ENCODE measurements around the gene P2RY2. TPM values are rescaled to one million over a fixed set of nuclear protein-coding genes. Genes with fewer than 3 reads are reported as not detected.

P2RY2 gene
- total RNA-seq, 1 donor from 2014 or later, result 0.45 TPM

DNA sequence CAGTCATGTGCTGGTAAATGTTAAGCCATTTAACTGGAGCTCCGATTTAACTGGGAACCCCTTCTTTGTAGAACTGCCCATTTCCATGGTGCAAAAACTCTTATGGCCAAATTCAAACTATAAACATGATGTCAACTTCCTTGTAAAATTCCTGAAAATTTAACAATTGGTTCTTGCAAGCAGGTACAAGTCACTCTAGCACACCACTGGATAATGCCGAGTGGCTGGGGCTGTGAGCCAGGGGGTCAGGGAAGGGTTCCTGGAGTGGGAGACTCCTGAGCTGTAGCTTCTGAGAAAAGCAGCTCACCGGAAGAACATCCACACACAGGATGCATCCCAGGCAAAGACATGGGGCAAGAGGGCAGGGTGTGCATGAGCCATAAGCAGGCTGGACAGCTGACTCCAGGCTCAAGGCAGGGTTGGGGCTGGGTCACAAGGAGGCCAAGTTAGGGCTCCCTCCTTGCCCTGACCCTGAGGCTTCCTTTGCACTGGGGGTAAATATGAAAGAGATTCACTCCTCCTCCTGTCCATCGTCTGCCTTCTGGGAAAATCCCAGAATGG is 18.2 kb downstream of the P2RY2 start:
- no peaks in the 10 kb centered on the region for H3K36me3 ChIP-seq
- H3K4me3 ChIP-seq, result no peak overlapping the region
- no peaks in the 10 kb centered on the region for H3K79me2 ChIP-seq (ENCODE audit: low read depth)
- Mint-ChIP-seq H3K36me3 (no peaks in the 10 kb centered on the region), H3K27ac (no peak overlapping the region), H3K4me1 (peaks cover 6% of the 10 kb centered on the region), H3K4me3 (no peak overlapping the region), H3K27me3 (ENCODE audit: insufficient read depth, low read depth) (peaks cover 8% of the 10 kb centered on the region), H3K9me3 (no peaks in the 10 kb centered on the region)
- no peak overlapping the region for H2AFZ ChIP-seq (replicated peaks)
- no peak overlapping the region for H3K4me2 ChIP-seq
- H3K27ac ChIP-seq, result no peak overlapping the region
- H3F3A ChIP-seq (ENCODE audit: low read depth), result no peaks in the 10 kb centered on the region
- H3K9ac ChIP-seq, result no peak overlapping the region
- H3K27me3 ChIP-seq, result no peaks in the 10 kb centered on the region
- DNase-seq (ENCODE audit: low spot score), result no peak
- no peaks in the 10 kb centered on the region for H3K9me3 ChIP-seq (ENCODE audit: low read depth)
- H3K4me1 ChIP-seq, result no peaks in the 10 kb centered on the region
- no peaks in the 10 kb centered on the region for H4K20me1 ChIP-seq (ENCODE audit: low read depth)
- TF ChIP-seq EZH2phosphoT487 (IDR thresholded peaks at IDR 0.05), result no peak

DNA sequence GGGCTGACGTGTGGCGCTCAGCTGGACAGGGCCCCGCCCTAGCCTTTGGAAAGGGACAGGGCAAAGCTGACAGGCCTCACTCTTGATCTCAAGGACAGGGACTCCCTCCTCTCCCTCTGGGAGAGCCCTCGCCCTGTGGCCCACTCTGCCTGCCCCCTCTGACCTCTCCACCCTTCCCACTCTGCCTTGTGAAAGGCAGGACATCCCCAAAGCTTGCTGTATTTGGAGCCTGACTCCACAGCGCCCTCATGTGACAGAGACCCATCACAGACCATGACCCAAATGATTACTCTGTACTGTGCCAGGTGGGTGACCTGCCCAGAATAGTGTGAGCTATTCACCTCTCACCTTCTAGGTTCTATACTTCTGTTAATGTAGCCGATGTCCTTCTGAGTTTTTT is 18.8 kb downstream of the P2RY2 start:
- no peaks in the 10 kb centered on the region for H3K36me3 Mint-ChIP-seq
- no peaks in the 10 kb centered on the region for H3K9me3 ChIP-seq (ENCODE audit: low read depth)
- no peaks in the 10 kb centered on the region for H3K27me3 ChIP-seq
- no peaks in the 10 kb centered on the region for H3F3A ChIP-seq (ENCODE audit: low read depth)
- H3K27ac Mint-ChIP-seq, result peak overlapping the region; percentile 74
- DNase-seq (ENCODE audit: low spot score), result peak; percentile 70
- H3K4me2 ChIP-seq, result no peak overlapping the region
- H3K9ac ChIP-seq, result no peak overlapping the region
- no peak overlapping the region for H3K4me3 ChIP-seq
- H3K36me3 ChIP-seq, result no peaks in the 10 kb centered on the region
- H3K4me1 Mint-ChIP-seq, result peaks cover 7% of the 10 kb centered on the region
- no peaks in the 10 kb centered on the region for H4K20me1 ChIP-seq (ENCODE audit: low read depth)
- no peaks in the 10 kb centered on the region for H3K4me1 ChIP-seq
- no peak overlapping the region for H2AFZ ChIP-seq (replicated peaks)
- TF ChIP-seq EZH2 (IDR thresholded peaks at IDR 0.05) (no peak), EZH2phosphoT487 (IDR thresholded peaks at IDR 0.05) (no peak)
- TF ChIP-seq, protein P1, sequence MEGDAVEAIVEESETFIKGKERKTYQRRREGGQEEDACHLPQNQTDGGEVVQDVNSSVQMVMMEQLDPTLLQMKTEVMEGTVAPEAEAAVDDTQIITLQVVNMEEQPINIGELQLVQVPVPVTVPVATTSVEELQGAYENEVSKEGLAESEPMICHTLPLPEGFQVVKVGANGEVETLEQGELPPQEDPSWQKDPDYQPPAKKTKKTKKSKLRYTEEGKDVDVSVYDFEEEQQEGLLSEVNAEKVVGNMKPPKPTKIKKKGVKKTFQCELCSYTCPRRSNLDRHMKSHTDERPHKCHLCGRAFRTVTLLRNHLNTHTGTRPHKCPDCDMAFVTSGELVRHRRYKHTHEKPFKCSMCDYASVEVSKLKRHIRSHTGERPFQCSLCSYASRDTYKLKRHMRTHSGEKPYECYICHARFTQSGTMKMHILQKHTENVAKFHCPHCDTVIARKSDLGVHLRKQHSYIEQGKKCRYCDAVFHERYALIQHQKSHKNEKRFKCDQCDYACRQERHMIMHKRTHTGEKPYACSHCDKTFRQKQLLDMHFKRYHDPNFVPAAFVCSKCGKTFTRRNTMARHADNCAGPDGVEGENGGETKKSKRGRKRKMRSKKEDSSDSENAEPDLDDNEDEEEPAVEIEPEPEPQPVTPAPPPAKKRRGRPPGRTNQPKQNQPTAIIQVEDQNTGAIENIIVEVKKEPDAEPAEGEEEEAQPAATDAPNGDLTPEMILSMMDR (IDR thresholded peaks at IDR 0.05), result peak; percentile 82
- no peaks in the 10 kb centered on the region for H3K79me2 ChIP-seq (ENCODE audit: low read depth)
- H3K27ac ChIP-seq, result no peak overlapping the region
- no peaks in the 10 kb centered on the region for H3K9me3 Mint-ChIP-seq
- peaks cover 8% of the 10 kb centered on the region for H3K27me3 Mint-ChIP-seq (ENCODE audit: insufficient read depth, low read depth)
- H3K4me3 Mint-ChIP-seq, result no peak overlapping the region

DNA sequence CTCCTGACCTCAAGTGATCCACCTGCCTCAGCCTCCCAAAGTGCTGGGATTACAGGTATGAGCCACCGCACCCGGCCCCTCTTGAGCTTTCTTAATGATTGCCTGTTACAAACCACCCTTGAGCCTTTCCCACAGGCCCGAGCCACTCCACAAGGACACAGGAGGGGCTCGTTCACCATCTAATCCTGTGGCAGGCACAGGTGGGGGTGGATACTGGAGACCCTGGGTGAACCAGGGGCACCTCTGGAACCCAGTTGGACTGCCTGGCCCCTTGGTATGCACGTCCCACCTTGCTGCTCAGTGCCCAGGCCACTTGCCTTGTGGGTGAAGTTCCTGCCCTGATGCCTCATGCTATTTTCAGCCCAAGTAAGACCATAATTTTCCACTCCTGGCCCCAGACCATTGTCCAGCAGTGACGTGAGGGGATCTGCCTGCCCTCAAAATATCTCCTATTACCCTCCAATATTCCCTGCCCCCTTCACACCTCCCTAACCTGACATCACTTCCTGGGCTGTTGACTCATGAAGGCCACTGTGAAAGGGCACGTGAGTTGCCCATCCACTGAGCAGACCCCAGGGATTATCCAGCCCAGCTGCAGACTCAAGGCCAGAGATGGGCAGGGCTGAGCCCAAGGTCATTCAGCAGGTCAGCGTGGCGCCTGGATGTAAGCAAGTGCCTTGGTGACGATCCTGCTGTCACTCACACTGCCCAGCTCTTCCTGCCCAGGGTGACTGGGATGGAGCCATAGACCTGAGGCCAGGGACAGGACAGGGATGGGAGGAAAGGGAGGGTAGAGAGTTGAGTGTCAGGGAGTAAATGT is 19.6 kb downstream of the P2RY2 start:
- no peaks in the 10 kb centered on the region for H4K20me1 ChIP-seq (ENCODE audit: low read depth)
- H3K36me3 Mint-ChIP-seq, result no peaks in the 10 kb centered on the region
- H3K4me1 ChIP-seq, result no peaks in the 10 kb centered on the region
- H3K27me3 ChIP-seq, result no peaks in the 10 kb centered on the region
- H3K27me3 Mint-ChIP-seq (ENCODE audit: insufficient read depth, low read depth), result peaks cover 8% of the 10 kb centered on the region
- H3K27ac ChIP-seq, result no peak overlapping the region
- no peaks in the 10 kb centered on the region for H3F3A ChIP-seq (ENCODE audit: low read depth)
- H3K27ac Mint-ChIP-seq, result no peak overlapping the region
- H2AFZ ChIP-seq (replicated peaks), result no peak overlapping the region
- H3K9me3 Mint-ChIP-seq, result no peaks in the 10 kb centered on the region
- no peak overlapping the region for H3K9ac ChIP-seq
- H3K4me1 Mint-ChIP-seq, result peaks cover 12% of the 10 kb centered on the region
- no peak for DNase-seq (ENCODE audit: low spot score)
- no peak overlapping the region for H3K4me3 Mint-ChIP-seq
- TF ChIP-seq EZH2 (IDR thresholded peaks at IDR 0.05) (no peak), EZH2phosphoT487 (IDR thresholded peaks at IDR 0.05) (no peak)
- TF ChIP-seq, protein P1 (IDR thresholded peaks at IDR 0.05), result no peak
- no peaks in the 10 kb centered on the region for H3K36me3 ChIP-seq
- no peaks in the 10 kb centered on the region for H3K9me3 ChIP-seq (ENCODE audit: low read depth)
- no peak overlapping the region for H3K4me2 ChIP-seq
- no peaks in the 10 kb centered on the region for H3K79me2 ChIP-seq (ENCODE audit: low read depth)
- H3K4me3 ChIP-seq, result no peak overlapping the region

DNA sequence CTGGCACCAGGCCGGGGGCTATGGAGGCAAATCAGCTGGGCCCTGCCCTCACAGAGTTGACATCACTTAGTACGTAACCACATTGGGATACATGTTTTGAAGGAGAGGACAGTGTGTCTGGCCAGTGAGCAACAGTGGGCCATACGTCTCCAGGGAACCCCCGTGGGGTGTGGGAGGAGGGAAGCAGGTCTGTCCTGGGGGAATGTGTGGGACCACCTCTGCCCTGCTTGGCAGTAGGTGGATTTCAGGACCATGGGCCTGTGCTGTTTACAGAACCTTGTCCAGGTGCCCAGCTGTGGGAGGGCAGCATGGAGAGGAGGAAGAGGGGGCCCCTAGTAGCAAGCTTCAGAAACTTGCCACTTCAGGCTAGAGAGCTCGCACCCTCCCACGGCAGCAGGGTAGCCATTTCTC is 21.0 kb downstream of the P2RY2 start:
- Histone ChIP-seq H3K9ac (no peak overlapping the region), H3K27me3 (no peaks in the 10 kb centered on the region), H3F3A (ENCODE audit: low read depth) (no peaks in the 10 kb centered on the region), H4K20me1 (ENCODE audit: low read depth) (no peaks in the 10 kb centered on the region), H3K4me1 (no peaks in the 10 kb centered on the region), H3K4me2 (no peak overlapping the region), H3K79me2 (ENCODE audit: low read depth) (no peaks in the 10 kb centered on the region), H3K27ac (no peak overlapping the region), H3K4me3 (no peak overlapping the region), H3K36me3 (no peaks in the 10 kb centered on the region), H3K9me3 (ENCODE audit: low read depth) (no peaks in the 10 kb centered on the region), H2AFZ (replicated peaks) (no peak overlapping the region)
- no peak for TF ChIP-seq EZH2phosphoT487 (IDR thresholded peaks at IDR 0.05)
- TF ChIP-seq EZH2 (IDR thresholded peaks at IDR 0.05), result no peak
- TF ChIP-seq, protein P1 (IDR thresholded peaks at IDR 0.05), result no peak
- Mint-ChIP-seq H3K4me1 (peaks cover 17% of the 10 kb centered on the region), H3K27ac (peak overlapping the region; percentile 82), H3K36me3 (no peaks in the 10 kb centered on the region), H3K27me3 (ENCODE audit: insufficient read depth, low read depth) (peaks cover 10% of the 10 kb centered on the region), H3K4me3 (no peak overlapping the region), H3K9me3 (no peaks in the 10 kb centered on the region)
- DNase-seq (ENCODE audit: low spot score), result no peak

All from neural progenitor cell (in vitro differentiated cells).